Activated CD4-positive, alpha-beta T cell treated with anti-CD3 and anti-CD28 coated beads, Interleukin-2, Interleukin-6, amounts not matched to agents 100 ng/mL and 50 ng/mL, durations not matched to agents 16 hours and 8 hours (primary cell): Measurements from ENCODE around the gene RAPGEF5.

Source experiments
- DNase-seq: peaks from one replicate; pipeline ENCODE4 v3.0.0-alpha.2; 2020

RAPGEF5 gene

GRCh38 chr7:22142572-22142971, 214.4 kb downstream of the RAPGEF5 start:
- no peak for DNase-seq

- no peak for DNase-seq
These were observed 215.6 kb downstream of the RAPGEF5 start for GRCh38 chr7:22141355-22141754.

- no peak for DNase-seq
These were observed 216.4 kb downstream of the RAPGEF5 start for GRCh38 chr7:22140578-22140977.

- no peak for DNase-seq
These were observed 218.1 kb downstream of the RAPGEF5 start for GRCh38 chr7:22138886-22139285.

GRCh38 chr7:22138106-22138505, 218.8 kb downstream of the RAPGEF5 start:
- DNase-seq, result no peak

- DNase-seq, result no peak
These were observed 219.5 kb downstream of the RAPGEF5 start for GRCh38 chr7:22137466-22137865.

GRCh38 chr7:22137026-22137425, 219.9 kb downstream of the RAPGEF5 start:
- DNase-seq, result no peak

- no peak for DNase-seq
These were observed 227.0 kb downstream of the RAPGEF5 start for GRCh38 chr7:22129819-22130580.

GRCh38 chr7:22129166-22129565, 227.8 kb downstream of the RAPGEF5 start:
- DNase-seq, result no peak

GRCh38 chr7:22128528-22128920, 228.4 kb downstream of the RAPGEF5 start:
- DNase-seq, result no peak

GRCh38 chr7:22127835-22128527, 229.0 kb downstream of the RAPGEF5 start:
- no peak for DNase-seq

- DNase-seq, result no peak
These were observed 231.5 kb downstream of the RAPGEF5 start for GRCh38 chr7:22125436-22125835.

GRCh38 chr7:22124941-22125340, 232.0 kb downstream of the RAPGEF5 start:
- DNase-seq, result no peak

GRCh38 chr7:22123139-22123538, 233.8 kb downstream of the RAPGEF5 start:
- DNase-seq, result no peak

- DNase-seq, result peak; percentile 11
These were observed 235.1 kb downstream of the RAPGEF5 start for GRCh38 chr7:22121702-22122474.

GRCh38 chr7:22120391-22121053, 236.4 kb downstream of the RAPGEF5 start:
- no peak for DNase-seq

- peak; percentile 45 for DNase-seq
These were observed 239.7 kb downstream of the RAPGEF5 start for GRCh38 chr7:22117222-22117621.

- peak; percentile 51 for DNase-seq
These were observed 240.4 kb downstream of the RAPGEF5 start for GRCh38 chr7:22116451-22117030.

- no peak for DNase-seq
These were observed 241.3 kb downstream of the RAPGEF5 start for GRCh38 chr7:22115689-22116088.

- no peak for DNase-seq
These were observed 242.4 kb downstream of the RAPGEF5 start for GRCh38 chr7:22114440-22114981.

GRCh38 chr7:22113041-22113440, 243.9 kb downstream of the RAPGEF5 start:
- no peak for DNase-seq

- no peak for DNase-seq
These were observed 245.3 kb downstream of the RAPGEF5 start for GRCh38 chr7:22111661-22112060.
